ENCODE data around the gene APOBEC3B. TPM values are rescaled to one million over a fixed set of nuclear protein-coding genes. Genes with fewer than 3 reads are reported as not detected.

The APOBEC3B gene
- total and polyA plus RNA-seq, 2 of the 8 experiments (the other 6 are each of a cell fraction or from before 2014, with no cell fraction given), result 14.2 to 74.9 TPM

GRCh38 chr22:38938925-38939324, 43.2 kb upstream of the APOBEC3B start:
- Histone ChIP-seq H4K5ac (ENCODE audit: insufficient read length, low read depth, low read length) (no peak overlapping the region), H2BK20ac (ENCODE audit: low read length) (no peak overlapping the region), H3K18ac (ENCODE audit: extremely low read depth, low read length) (no peak overlapping the region), H2BK15ac (ENCODE audit: low read length) (no peak overlapping the region), H4K20me1 (replicated peaks in 1 of 2; ENCODE audit: control insufficient read depth in 1 of 2, insufficient read depth in 2 of 2, low read length in 2 of 2) (peaks cover 0 to 2% of the 10 kb centered on the region in 2 experiments), H3K27ac (ENCODE audit: low read depth, low read length) (no peak overlapping the region), H3K27me3 (replicated peaks in 1 of 4; ENCODE audit: control insufficient read depth in 3 of 4, extremely low read depth in 1 of 4, insufficient read depth in 3 of 4, low read length in 3 of 4) (no peaks in the 10 kb centered on the region), H3K79me1 (ENCODE audit: low read depth, low read length) (no peaks in the 10 kb centered on the region), H3K14ac (ENCODE audit: insufficient read length) (no peak overlapping the region), H4K91ac (replicated peaks; ENCODE audit: insufficient read length, low read length) (no peak overlapping the region), H3K4me2 (ENCODE audit: insufficient read depth in 1 of 2, low read depth in 2 of 2, low read length in 2 of 2) (no peak overlapping the region), H3K79me2 (ENCODE audit: control insufficient read depth in 1 of 2, insufficient read depth in 2 of 2, low read length in 2 of 2) (no peaks in the 10 kb centered on the region), H2BK120ac (replicated peaks; ENCODE audit: low read depth, low read length) (no peak overlapping the region), H3K23me2 (ENCODE audit: low read depth, low read length) (peaks cover 4% of the 10 kb centered on the region; the same call in 1 of the 2 replicates), H3K36me3 (ENCODE audit: control insufficient read depth in 2 of 4, insufficient read depth in 4 of 4, low read length in 3 of 4) (no peaks in the 10 kb centered on the region), H2AK5ac (ENCODE audit: low read depth, low read length) (no peak overlapping the region), H3K4me1 (replicated peaks in 1 of 4; ENCODE audit: control insufficient read depth in 3 of 4, insufficient read depth in 4 of 4, low read length in 3 of 4) (peaks cover 0 to 4% (median 0%) of the 10 kb centered on the region in 4 experiments; a peak in 2 of 7 replicates), H3K23ac (ENCODE audit: insufficient read length) (no peak overlapping the region), H4K8ac (ENCODE audit: extremely low read depth, insufficient read depth, low read length) (no peak overlapping the region), H2BK12ac (ENCODE audit: low read depth, low read length) (no peak overlapping the region), H3K9me3 (ENCODE audit: insufficient read depth in 2 of 2, low read depth in 1 of 2, low read length in 1 of 2) (no peaks in the 10 kb centered on the region), H3K56ac (replicated peaks; ENCODE audit: insufficient read length, low read depth, low read length) (no peak overlapping the region), H2BK5ac (ENCODE audit: low read depth, low read length) (no peak overlapping the region), H3K4me3 (ENCODE audit: extremely low read depth in 1 of 4, insufficient read depth in 2 of 4, low read depth in 3 of 4, low read length in 4 of 4) (no peak overlapping the region), H2AFZ (ENCODE audit: low read length) (no peak overlapping the region), H3K9ac (replicated peaks in 1 of 4; ENCODE audit: extremely low read depth in 1 of 4, low read depth in 3 of 4, low read length in 3 of 4) (no peak overlapping the region), H3K4ac (replicated peaks; ENCODE audit: insufficient read length, low read depth, low read length) (no peak overlapping the region)
- ChIA-PET CTCF (ENCODE audit: partially characterized antibody) (interaction anchor here (0.7 to 2.0 kb wide), 9 partner anchors 11 to 1477 kb away, joined by 3 to 15 read pairs (median 3); no protein-coding TSS in a partner anchor), POLR2A (ENCODE audit: partially characterized antibody) (interaction anchor here (0.6 kb wide), 1 partner anchor 28 kb away, joined by 4 read pairs; no protein-coding TSS in a partner anchor)
- TF ChIP-seq SUZ12 (IDR thresholded peaks at IDR 0.05; ENCODE audit: low read length) (no peak), RBBP5 (IDR thresholded peaks at IDR 0.05; ENCODE audit: borderline replicate concordance, low read depth, low read length) (no peak), EGR1 (IDR thresholded peaks at IDR 0.05; ENCODE audit: borderline replicate concordance, low read depth, low read length) (no peak), CTCF (IDR thresholded peaks at IDR 0.05; ENCODE audit: control extremely low read depth in 1 of 3, insufficient read depth in 1 of 3, low read depth in 1 of 3, low read length in 3 of 3) (peak in 1 of 3 experiments; percentile 13; a peak in 1 of 4 replicates), TBP (IDR thresholded peaks at IDR 0.05; ENCODE audit: low read depth, low read length) (peak; percentile 41; the same call in 1 of the 2 replicates)
- WGBS, 2 experiments (ENCODE audit: extremely low coverage in 1 of 2, insufficient coverage in 1 of 2, insufficient read length in 1 of 2, insufficient replicate concordance in 2 of 2, low coverage in 1 of 2, low lambda C conversion rate in 2 of 2, missing lambda C conversion rate in 1 of 2), result 84% methylated on average over 7 of the region's 7 CpGs; no CpG with 5 or more reads in 1 of the 2 experiments
- no peak for DNase-seq (ENCODE audit: low read depth in 1 of 2, low spot score in 2 of 2)
- no peak for FAIRE-seq
